NB4 (cell line): Measurements from ENCODE around the gene TRIO.

Experiments used
- CTCF ChIP-seq: IDR thresholded peaks from one replicate; pipeline ENCODE4 v1.5.1; 2012; ENCODE audit warnings: low read depth, low read length
- POLR2A ChIP-seq: IDR thresholded peaks from 2 replicates; pipeline ENCODE4 v1.6.1; 2011; ENCODE audit warnings: mild to moderate bottlenecking; ENCODE audit not compliant: insufficient read length; ENCODE audit errors: extremely low read depth

- TF ChIP-seq CTCF (no peak), POLR2A (no peak)
Observed at GRCh38 chr5:14523243-14524034, 380.3 kb downstream of the TRIO start.
